ENCODE results near the gene TRPM5.

Gene TRPM5

DNA sequence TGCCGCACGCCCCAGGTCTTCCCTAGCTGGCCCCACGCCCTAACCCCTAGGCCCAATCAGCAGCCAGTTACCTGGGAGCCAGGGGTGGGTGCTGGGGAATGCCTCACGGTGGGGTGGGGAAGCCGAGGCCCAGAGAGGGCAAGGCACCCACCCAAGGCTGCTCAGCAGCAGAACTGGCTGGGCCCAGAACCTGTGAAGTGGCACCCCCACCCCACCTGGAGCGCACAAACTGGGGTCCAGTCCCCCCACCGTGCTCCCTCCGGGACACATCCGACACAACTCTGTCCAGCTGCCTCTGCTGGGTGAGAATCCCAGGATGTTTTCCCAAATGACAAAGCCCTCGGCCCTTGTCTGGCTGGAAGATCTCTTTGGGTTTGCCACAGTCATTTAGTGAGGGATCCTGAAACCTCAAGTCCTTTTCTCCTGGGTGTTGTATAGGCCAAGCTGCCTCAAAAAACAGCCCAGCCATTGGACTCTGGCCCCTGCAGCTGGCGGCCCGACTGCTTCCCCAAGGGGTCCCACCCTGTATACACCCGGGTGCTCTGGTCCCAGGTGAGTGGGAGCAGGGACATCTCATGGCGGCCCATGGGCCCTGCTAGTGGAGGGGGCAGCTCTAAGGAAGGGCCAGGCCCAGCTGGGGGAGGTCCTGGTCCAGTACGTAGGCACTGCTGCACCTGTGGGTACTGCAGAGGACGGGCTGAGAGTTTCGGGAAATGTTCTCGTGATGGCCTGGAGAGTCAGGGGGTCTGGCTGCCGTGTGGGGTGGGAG lies 22.9 kb downstream of the TRPM5 start:
- FAIRE-seq = no peak
- DNase-seq (ENCODE audit: low spot score) = no peak

DNA sequence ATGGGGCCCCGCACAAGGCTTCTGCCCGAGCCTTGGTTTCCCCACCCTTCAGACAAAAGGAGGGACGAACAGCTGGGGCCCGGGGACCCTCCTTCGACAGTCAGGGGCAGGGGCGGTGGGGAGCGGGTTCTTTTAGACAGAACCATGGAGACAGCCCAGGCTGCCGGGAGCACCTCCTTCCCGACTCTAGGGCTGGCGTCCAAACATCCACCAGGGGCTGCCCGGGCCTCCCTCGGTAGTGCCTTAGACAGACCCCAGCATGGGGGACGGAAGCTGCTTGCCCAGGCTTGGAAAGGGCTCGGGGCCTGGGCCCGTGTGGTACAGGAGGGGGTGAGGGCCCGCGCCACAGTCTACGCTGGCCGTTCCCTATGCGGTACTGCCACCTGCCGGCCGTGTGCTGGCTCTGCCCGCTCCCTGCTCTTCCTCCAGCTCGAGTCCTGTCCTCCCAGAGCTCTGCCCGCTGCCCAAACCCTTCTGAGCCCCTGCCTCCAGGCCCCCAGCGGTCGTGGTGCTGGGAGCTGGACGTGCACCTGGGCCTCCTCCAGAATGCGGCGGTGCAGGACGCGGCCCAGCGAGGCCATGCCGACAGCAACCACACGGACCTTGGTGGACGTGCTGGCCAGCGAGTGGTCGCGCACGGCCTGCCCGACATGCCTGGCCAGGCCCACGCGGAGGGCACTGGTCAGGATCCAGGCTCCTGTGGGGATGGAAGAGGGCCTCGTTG lies 23.6 kb downstream of the TRPM5 start:
- DNase-seq (ENCODE audit: low spot score) (peak; percentile 43), FAIRE-seq (no peak)

DNA sequence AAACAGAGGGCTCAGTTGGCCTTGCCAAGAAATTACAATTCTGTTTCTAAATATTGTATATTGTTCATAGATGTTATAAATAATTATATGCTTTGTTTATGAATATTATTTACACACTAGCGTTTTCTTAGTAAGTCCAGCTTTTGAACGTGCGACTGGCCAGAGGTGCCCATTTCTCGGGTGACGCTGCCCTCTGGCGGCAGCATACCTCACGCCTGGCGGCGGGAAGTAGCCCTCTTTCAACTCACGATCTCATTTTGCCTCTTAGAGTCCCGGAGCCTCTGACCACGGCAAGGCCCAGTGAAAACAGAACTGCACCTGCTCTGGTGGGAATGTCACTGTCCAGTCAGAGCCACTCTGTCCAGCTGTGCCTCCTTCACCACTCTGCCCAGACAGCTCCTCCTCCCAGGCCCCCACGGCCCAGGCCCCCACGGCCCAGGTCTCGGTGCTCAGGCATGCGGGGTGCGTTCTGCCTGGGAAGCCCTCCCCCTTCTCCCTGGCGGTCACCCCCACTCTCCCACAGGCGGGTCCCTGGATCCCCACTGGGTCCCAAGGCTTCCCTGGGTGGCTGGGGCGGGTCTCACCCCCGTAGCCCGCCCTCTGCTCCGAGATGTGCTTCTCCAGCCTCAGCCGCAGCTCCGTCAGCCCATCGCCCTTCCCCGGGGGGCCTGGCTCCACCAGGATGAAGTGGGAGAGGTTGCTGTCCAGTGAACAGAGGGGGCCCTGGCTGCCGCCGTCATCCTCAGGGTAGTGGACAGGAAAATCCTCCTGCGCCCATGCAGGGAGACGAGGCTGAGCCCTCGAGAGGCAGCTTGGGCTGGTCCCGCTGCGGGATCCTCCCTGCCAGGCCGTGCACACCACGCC lies 24.4 kb downstream of the TRPM5 start:
- DNase-seq (ENCODE audit: low spot score) = peak; percentile 42

DNA sequence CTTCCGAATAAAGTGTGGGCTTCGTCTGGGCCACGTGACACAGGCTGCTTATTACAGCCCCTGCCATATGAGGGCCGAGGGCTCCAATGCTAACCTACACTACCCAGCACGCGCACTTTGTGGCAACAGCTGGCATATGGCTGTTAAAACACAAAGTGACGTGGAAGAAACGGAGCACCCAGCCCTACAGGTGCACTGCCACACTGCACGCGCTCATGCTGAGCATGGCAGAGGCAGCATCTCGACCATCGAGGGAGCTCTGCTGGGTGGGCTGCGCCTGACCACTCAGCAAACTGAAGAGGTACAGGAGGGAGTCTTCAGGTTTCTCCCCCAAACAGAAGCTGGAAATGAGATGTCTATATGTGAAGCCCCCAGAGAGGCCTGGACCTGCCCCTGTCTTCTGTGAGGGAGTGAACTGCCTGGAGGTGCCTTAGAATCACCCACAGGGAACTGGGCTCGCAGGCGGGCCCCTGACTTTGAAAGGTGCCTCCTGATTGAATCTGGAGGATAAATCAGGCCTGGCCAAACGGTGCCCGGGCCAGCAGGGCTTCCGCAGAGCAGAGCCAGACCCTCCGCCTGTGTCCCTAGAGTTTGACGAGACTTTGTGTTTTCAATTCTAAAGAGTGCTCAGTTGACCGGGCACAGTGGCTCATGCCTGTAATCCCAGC lies 25.5 kb downstream of the TRPM5 start:
- FAIRE-seq (no peak), DNase-seq (ENCODE audit: low spot score) (no peak)

More for the DNA sequence above, 24.4 kb downstream of the TRPM5 start:
- FAIRE-seq = no peak

DNA sequence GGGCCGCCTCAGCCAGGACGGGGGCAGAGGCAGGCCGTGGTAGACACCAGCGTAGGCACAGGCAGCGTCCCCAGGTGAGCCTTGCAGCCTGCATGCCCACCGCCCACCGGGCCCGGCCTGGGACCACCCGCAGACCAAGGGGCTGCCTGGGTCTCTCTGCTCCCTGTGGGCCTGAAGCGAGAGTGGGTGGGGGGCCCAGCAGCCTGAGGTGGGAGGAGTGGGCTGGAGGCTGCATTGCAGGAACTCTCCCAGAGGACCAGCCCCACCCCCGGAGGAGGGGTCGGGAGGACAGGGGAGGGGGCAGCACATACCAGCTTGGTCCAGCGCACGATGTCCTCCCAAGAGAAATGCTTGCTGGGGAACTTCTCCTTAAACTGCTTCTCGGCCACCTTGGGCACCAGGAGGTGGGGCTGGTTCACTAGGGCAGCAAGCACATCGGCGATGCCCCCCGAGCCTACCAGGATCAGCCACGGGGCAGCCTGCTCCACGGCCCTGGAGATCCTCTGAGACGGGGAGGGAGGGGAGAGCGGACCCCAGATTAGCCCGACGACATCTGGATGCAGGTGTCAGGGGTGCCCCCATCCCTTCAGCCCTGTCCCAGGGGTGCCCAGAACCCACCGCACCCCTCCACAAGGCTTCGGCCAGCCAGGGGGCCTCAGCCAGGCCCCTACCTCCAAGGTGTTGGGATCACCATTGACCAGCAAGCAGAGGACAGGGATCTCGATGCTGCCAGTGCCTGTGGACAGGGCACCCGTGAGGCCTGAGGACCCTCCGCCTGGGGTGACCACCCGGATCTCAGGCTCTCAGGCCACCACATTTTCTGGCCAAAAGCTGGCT lies 26.2 kb downstream of the TRPM5 start:
- DNase-seq (ENCODE audit: low spot score) = no peak
- FAIRE-seq = no peak

DNA sequence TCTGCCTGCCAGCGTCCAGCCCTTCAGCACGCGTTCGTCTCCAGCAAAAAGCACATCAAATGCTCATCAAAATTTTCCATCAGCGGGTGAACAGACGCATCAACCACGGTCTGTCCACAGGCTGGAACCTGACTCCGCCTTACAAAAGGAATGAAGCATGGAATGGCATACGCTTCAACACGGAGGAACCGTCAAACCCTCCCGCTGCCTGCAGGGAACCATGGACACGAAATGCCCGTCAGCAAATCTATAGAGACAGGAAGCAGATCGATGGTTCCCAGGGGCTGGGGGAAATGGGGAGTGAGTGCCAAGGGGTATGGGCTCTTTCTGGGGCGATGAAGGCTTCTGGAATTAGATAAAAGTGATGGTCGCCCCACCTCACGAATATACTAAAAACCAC lies 27.5 kb downstream of the TRPM5 start:
- DNase-seq (ENCODE audit: low spot score) (no peak), FAIRE-seq (no peak)

DNA sequence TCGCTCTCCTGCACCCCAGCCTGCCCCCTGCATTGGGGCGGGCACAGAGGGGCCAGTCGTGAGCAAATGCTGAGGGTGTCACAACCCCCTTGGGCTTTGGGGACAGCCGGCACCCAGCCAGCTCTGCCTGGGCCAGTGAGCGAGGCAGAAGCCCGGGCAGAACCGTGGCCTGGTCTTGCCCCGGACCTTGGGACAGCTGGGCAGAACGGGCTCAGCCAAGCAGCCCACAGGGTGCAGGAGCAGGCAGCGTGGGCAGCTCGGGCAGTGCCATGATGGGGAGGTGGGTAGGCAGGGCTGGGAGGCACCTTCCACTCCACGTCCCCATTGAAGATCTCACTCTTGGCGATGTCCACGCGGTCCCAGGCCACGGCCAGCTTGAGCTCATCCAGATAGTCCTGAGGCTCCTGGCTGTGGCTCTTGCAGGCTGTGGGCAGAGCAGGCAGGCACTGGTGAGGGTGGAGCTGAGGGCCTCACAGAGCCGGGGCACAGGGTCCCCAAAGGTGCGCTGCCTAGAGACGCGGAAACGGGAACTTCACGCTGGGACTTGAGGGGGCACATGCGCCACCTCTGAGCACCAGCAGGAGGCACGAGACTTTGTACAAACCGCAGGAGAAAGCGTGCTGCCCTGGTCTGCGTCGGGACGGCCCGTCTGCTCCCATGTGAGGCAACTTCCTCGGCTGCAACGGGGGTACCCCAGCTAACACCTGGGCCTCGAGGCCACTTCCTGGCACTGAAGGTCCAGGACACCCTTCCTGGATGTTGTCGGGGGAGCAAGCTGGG lies 28.5 kb downstream of the TRPM5 start:
- no peak for DNase-seq (ENCODE audit: low spot score)
- no peak for FAIRE-seq

DNA sequence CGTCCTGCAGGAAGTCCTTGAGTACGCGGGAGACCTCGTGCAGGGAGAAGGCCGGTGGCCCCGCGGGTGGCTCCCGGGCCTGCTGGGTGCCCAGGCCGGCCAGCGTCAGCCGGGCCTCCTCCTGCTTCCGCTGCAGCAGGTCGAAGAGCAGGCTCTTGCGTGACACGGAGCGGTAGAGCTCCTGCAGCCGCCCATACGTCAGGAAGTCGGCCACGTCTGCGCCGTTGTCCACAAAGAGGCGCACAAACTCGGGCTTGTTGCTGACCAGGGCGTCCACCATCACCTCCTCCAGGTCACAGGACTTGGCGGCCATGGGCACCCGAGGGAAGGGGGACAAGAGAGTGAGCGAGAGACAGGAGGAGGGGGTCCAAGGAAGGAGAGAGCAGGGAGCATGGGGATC lies 29.1 kb downstream of the TRPM5 start:
- DNase-seq (ENCODE audit: low spot score) (no peak), FAIRE-seq (no peak)

DNA sequence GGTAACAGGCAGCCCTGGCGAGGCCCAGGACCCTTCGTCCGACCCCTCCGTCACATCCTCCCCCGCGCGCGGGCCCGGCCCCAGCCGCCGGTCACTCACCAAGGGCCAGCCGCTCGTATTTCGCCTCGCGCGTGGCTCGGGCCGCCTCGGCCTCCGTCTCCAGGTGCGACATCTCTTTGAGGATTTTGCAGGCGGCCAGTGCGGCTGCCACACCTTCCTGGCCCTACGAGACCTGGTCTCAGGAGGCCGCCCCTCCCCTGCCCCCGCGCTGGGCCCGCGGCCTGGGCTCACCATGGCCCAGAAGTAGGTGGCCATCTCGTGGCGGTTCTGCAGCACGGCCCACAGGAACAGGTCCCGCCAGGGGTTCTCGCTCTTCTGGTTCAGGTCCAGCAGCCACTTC lies 29.7 kb downstream of the TRPM5 start:
- no peak for FAIRE-seq
- DNase-seq (ENCODE audit: low spot score) = no peak

DNA sequence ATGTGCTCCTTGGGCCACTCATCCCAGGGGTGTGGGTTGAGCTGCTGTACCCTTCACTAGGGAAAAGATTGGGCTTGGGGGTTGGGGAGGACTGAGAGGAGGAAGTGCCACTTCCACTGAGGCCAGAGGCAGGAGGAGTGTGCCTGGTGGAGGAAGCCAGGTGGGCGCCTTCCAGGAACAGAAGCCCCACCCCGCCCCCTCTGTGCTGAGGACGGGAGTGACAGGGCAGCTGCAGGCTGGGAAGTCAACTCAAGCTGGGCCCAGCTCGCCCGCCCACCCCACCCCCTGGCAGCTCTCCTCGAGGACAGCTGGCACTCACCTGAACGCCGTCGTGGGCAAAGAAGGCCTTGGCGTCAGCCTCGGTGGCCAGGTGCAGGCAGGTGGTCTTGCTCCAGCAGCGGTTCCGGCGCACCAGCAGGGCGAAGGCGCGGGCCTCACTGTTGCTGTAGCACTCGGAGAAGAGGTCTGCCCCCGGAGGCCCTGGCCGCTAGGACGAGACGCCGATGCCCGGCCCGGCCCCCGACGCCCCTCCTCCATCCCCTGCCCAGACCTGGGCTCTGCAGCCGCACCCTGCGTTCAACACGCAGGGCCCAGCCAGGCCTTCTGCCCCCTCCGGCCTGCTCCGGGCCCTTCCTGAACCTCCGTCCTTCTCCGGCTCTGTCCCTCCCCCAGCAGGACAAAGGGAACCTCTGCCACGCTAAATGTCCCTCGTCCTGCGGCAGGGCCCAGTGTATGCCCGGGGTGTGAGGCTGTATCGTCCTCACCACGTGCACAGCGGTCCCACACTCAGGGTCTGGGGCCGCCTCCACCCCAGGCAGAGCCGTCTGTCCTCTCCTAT lies 30.4 kb downstream of the TRPM5 start:
- no peak for DNase-seq (ENCODE audit: low spot score)
- no peak for FAIRE-seq

DNA sequence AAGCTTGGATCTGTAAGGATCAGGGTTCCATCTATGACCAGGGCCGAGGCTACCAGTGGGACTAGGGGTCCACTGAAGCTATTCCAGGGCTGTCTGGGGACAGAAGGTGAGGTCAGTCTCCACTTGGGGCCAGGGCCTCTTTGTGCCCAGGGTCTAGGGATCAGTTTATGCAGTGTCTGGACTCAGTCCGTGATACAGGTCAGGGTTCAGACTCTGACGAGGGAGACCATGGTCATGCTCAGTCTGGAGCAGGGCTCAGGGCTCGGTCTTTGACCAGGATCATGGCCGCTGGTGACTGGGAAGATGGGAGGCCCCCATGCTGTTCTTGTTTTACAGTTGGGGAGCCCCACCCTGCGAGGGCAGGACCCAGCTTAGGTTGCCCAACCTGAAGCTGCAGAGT lies 32.0 kb downstream of the TRPM5 start:
- no peak for DNase-seq (ENCODE audit: low spot score)
- FAIRE-seq = no peak

DNA sequence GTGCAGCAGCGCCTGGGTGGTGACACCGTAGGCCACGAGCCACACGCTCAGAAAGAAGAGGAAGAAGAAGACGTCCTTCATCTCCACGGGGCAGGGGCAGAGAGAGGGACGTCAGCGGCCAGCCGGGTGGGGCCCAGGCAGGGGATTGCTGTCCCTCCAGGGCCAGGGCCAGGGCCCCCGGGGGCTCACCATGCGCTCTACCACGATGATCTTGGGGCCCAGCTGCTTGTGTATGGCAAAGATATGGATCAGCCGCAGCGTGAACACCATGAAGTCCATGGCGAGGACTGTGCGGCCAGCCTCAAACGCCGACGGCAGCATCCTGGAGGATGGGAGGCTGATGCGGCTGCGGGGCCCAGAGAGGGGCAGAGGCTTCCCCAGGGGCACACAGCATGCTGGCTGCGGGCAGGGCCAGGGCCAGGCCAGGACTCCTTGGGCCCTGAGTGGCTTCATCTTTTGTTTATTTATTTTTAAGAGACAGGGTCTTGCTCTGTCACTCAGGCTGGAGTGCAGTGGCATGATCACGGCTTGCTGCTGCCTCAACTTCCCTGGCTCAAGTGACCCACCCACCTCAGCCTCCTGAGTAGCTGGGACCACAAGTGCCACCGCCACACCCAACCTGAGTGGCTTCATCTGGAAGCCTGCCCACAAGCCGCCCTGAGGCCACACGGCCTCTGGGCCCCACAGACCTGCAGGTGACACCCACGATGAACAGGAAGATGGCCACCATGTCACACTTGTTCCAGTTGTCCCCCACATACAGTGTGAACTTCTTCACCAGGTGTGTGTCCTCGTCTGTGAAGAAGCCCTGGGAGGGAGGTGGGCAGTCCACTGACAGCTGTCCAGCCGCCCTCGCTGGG lies 32.6 kb downstream of the TRPM5 start:
- FAIRE-seq (no peak), DNase-seq (ENCODE audit: low spot score) (no peak)

DNA sequence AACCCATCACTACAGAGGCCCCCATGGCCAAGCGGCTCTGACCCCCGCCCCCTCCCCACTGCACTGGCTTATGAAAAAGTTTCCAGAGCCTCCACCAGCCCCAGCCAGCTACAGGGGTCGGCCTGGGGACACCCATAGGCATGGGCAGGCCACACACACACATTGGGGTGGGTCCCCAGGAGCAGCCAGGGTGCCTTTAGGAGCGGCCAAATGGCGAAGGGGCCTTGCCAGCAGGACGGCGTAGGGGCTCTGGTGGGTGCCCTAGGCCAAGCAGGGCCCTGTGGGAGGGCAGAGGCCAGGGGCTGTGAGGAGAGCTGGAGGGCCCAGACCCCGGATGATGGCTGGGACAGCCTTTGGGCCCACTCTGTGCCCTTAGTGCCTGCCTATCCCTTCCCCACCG lies 33.7 kb downstream of the TRPM5 start:
- DNase-seq (ENCODE audit: low spot score) = no peak
- FAIRE-seq = no peak

DNA sequence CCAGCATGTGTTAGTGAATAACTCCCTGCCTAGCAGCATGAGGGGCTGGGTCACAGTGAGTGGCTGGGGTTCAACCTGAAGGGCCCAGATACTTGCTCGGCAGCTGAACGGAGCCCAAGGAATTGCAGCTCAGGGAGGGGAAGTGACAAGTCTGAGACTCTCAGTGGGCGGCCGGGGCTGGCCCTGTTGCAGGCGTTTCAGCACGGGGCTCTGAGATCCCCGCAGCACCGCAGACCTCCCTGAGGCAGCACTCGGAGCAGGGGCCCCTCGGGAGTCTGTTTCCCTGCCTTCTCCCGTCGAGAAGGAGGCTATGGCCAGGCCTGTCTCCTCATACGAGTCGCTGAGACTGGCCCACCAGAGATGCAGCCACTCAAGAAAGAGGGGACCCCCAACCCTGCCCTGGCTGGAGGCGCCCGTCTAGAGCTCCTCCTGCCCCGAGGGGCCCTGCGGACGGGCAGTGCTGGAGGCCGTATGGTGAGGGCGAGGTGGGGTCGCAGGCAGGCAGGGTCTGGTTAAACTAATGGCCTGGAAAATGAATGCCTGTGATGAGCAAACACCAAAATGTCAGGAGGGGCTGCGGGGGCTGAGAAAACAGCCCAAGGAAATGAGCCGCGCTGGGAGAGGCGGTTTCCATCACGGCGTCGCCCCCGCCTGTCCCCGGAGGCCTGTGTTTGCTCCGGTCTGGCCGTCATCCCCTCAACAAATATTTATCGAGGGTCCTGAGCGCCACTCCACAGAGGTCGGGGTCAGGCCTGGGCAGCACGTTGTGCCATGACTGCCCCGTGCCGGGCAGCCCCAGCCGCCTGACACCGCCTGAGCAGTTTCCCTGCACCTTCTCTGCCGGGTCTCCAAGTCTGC lies 34.5 kb downstream of the TRPM5 start:
- DNase-seq (ENCODE audit: low spot score) (no peak), FAIRE-seq (no peak)

DNA sequence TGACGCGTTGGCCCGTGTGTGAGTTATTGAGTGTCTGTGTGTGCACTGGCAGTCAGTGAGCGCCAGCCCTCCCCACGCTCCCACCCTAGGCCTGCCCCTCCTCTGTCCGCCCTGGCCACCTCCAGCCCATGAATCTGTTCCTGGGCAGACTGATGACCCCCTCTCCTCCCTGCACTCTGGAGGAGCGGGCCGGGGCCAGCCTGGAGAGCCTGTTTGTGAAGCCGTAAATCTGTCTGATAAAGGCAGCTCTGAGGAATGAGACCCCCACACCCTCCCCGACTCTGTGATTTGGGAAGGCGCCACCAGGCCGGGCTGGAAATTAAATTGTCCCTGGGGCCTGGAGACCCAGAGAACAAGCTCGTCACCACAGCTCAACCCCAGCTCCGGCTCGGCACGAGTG lies 35.2 kb downstream of the TRPM5 start:
- no peak for FAIRE-seq
- DNase-seq (ENCODE audit: low spot score) = no peak

DNA sequence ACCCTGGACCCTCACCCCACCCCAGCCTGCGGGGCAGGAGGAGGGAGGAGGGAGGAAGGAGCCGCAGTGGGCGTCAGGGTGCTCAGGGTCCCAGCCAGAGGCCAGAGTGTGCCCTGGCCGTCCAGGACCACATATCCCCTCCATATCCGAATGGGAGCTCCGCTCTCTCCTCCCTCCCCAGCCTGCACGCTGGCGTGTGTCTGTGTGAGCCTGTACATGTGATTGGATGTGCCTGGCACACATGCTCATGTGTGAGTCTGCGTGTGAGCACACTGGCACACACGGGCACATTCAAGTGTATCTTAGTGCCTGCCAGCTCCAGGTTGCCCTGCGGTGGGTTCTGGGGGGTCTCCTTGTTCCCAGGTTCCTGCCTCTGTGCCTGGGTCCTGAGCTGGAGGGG lies 35.6 kb downstream of the TRPM5 start:
- FAIRE-seq (no peak), DNase-seq (ENCODE audit: low spot score) (no peak)

DNA sequence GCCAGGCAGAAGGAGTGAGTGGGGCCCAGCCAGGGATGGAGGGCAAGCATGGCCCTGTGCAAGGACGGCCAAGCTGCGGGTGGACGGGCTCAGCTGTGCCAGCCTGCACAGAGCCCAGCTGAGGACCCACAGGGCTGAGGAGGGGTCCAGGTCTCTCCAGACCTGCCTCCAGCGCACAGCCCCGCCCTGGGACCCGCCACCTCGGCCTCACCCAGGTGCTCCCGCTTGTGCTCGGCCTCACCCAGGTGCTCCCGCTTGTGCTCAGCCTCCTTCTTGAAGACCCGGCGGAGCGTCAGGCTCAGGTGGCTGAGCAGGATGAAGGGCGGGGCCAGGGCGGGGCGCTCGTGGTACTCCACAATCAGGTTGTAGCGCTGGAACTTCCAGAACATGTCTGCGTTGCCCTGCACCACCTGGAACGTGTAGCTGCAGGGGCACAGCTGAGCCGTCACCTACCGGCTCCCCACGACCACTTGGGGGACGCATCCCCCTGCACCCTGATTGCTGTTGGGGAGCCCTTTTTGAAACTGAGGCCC lies 37.4 kb downstream of the TRPM5 start:
- DNase-seq (ENCODE audit: low spot score) = no peak
- FAIRE-seq = no peak
